CD14-positive monocyte (primary cell): ENCODE results near the gene MAPKAPK3. TPM values are rescaled to one million over a fixed set of nuclear protein-coding genes. Genes with fewer than 3 reads are reported as not detected.

Experiments
- DNase-seq, 3 donors: peaks; one replicate each; pipeline ENCODE4 v3.0.0-alpha.2; 2011 to 2022
- H2AFZ ChIP-seq: 2 replicates; pipeline ENCODE4 v1.6.0; 2012; ENCODE audit warnings: mild to moderate bottlenecking, low read depth, low read length, inconsistent platforms; ENCODE audit not compliant: insufficient read depth, poor library complexity, severe bottlenecking
- H3K27ac ChIP-seq, 2 donors: 1 replicate in 1 of 2; 2 replicates in 1 of 2; pipeline ENCODE4 v1.5.1; 2012 to 2013; ENCODE audit warnings: low read length in 2 of 2, control low read depth in 1 of 2, inconsistent platforms in 1 of 2, low read depth in 1 of 2, mild to moderate bottlenecking in 1 of 2
- H3K27me3 ChIP-seq, 2 donors: one replicate each; pipeline versions ENCODE4 v1.6.0 to v1.6.1; 2011 to 2013; ENCODE audit warnings: low read length in 2 of 2; ENCODE audit not compliant: control insufficient read depth in 2 of 2, insufficient read depth in 2 of 2
- H3K36me3 ChIP-seq, 2 donors: replicated peaks in 1 of 2; 1 replicate in 1 of 2; 2 replicates in 1 of 2; pipeline versions ENCODE4 v1.5.1 to v1.6.1; 2012 to 2013; ENCODE audit warnings: low read length in 2 of 2, control low read depth in 1 of 2, inconsistent platforms in 1 of 2, mild to moderate bottlenecking in 1 of 2; ENCODE audit not compliant: insufficient read depth in 2 of 2, control insufficient read depth in 1 of 2
- H3K4me1 ChIP-seq, 2 donors: 1 replicate in 1 of 2; 2 replicates in 1 of 2; pipeline versions ENCODE4 v1.5.1 to v1.6.1; 2012 to 2013; ENCODE audit warnings: low read length in 2 of 2, control low read depth in 1 of 2, inconsistent platforms in 1 of 2, mild to moderate bottlenecking in 1 of 2, moderate library complexity in 1 of 2; ENCODE audit not compliant: insufficient read depth in 2 of 2, control insufficient read depth in 1 of 2
- H3K4me2 ChIP-seq: replicated peaks from 2 replicates; pipeline ENCODE3; 2012; ENCODE audit warnings: low read length, moderate library complexity, mild to moderate bottlenecking; ENCODE audit not compliant: poor library complexity, severe bottlenecking; ENCODE audit errors: extremely low read depth
- H3K4me3 ChIP-seq, 3 experiments: fragments of 200-600 bp in 1 of 3; sonication (generic) in 1 of 3; replicated peaks in 1 of 3; 1 replicate in 2 of 3; 2 replicates in 1 of 3; pipeline ENCODE4 v1.5.1; 2011 to 2013; ENCODE audit warnings: low read length in 3 of 3, mild to moderate bottlenecking in 3 of 3, control low read depth in 2 of 3, low read depth in 2 of 3, inconsistent platforms in 1 of 3, moderate library complexity in 1 of 3
- H3K79me2 ChIP-seq: 2 replicates; pipeline ENCODE4 v1.6.0; 2012; ENCODE audit warnings: mild to moderate bottlenecking, control low read depth, inconsistent platforms, low read length, moderate library complexity; ENCODE audit not compliant: insufficient read depth
- H3K9ac ChIP-seq: 2 replicates; pipeline ENCODE4 v1.6.0; 2017; ENCODE audit warnings: low read length, mild to moderate bottlenecking; ENCODE audit not compliant: insufficient read depth, poor library complexity, severe bottlenecking
- H3K9me3 ChIP-seq, 2 donors: replicated peaks in 1 of 2; 1 replicate in 1 of 2; 2 replicates in 1 of 2; pipeline versions ENCODE4 v1.5.1 to v1.6.1; 2012 to 2013; ENCODE audit warnings: low read length in 2 of 2, control low read depth in 1 of 2; ENCODE audit not compliant: control insufficient read depth in 1 of 2, insufficient read depth in 1 of 2
- H4K20me1 ChIP-seq: 2 replicates; pipeline ENCODE4 v1.6.0; 2012; ENCODE audit warnings: mild to moderate bottlenecking, low read length, control low read depth, moderate library complexity; ENCODE audit not compliant: insufficient read depth
- H3K27ac Mint-ChIP-seq, 7 donors: one replicate each; pipeline ENCODE4 v1.8.0; 2020; ENCODE audit warnings: mild to moderate bottlenecking in 7 of 7, mixed read lengths in 7 of 7, moderate library complexity in 6 of 7, inconsistent platforms in 2 of 7
- H3K27me3 Mint-ChIP-seq, 3 donors: one replicate each; pipeline ENCODE4 v1.8.0; 2021 to 2022; ENCODE audit warnings: low read depth in 3 of 3, mild to moderate bottlenecking in 3 of 3, mixed read lengths in 3 of 3, moderate library complexity in 3 of 3, inconsistent platforms in 1 of 3
- H3K36me3 Mint-ChIP-seq, 2 donors: one replicate each; pipeline ENCODE4 v1.8.0; 2020; ENCODE audit warnings: mixed read lengths in 2 of 2, inconsistent platforms in 1 of 2, mild to moderate bottlenecking in 1 of 2
- H3K4me1 Mint-ChIP-seq: one replicate; pipeline ENCODE4 v1.8.0; 2020; ENCODE audit warnings: mild to moderate bottlenecking, mixed read lengths
- H3K4me3 Mint-ChIP-seq, 2 donors: one replicate each; pipeline ENCODE4 v1.8.0; 2020; ENCODE audit warnings: mild to moderate bottlenecking in 2 of 2, mixed read lengths in 2 of 2, moderate library complexity in 1 of 2
- H3K9me3 Mint-ChIP-seq, 7 donors: one replicate each; pipeline ENCODE4 v1.8.0; 2020 to 2022; ENCODE audit warnings: mixed read lengths in 7 of 7, mild to moderate bottlenecking in 6 of 7, moderate library complexity in 6 of 7, inconsistent platforms in 2 of 7
- CTCF ChIP-seq: fragments of 200-600 bp; IDR thresholded peaks from one replicate; pipeline ENCODE4 v1.8.0; 2022; ENCODE audit warnings: antibody characterized with exemption, mild to moderate bottlenecking
- WGBS: methylation state at CpG from one replicate; pipeline ENCODE4 v1.1.5; 2013; ENCODE audit warnings: missing lambda C conversion rate; ENCODE audit not compliant: insufficient coverage; 5-methylcytosine and 5-hydroxymethylcytosine counted together
- intact Hi-C, 2 donors: fragments of 100-400 bp; cut with micrococcal nuclease; formaldehyde crosslinking; loops; one replicate each; pipeline versions ENCODE4 v1.15.0 to v1.15.1; 2023
- polyA plus RNA-seq, 3 donors: library from polyadenylated mRNA; depleted of rRNA in 1 of 3; unstranded in 2 of 3; stranded (reverse) in 1 of 3; fragments of 300-500 nt in 2 of 3; fragments of >200 nt in 1 of 3; fragmentation: Illumina TruSeq in 2 of 3; gene quantifications; 1 replicate in 2 of 3; 2 replicates in 1 of 3; pipeline ENCODE4 v1.2.3, GENCODE V29; 2012 to 2021

Gene MAPKAPK3
- polyA plus RNA-seq, 3 donors: 173 to 252 (median 201) TPM

DNA sequence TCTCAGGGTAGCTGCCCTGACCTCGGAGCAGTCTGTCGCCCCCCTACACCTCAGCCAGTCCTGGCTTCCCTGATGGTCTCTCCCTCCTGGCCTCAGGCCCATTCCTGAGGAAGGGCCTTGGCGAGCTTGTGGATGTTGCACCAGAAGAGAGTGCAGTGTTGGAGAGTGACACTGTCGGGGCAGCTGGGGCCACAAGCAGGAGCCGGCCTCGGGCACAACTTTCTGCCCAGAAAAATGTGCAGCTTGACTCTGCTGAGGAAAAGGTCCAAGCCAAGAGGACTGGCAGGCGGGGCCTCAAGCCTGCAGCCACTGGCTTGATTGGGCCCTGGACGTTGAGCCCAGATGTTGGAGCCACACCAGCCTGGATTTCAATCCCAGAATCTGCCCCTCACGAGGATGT, 34.9 kb upstream of the MAPKAPK3 start:
- peaks cover 33 to 52% of the 10 kb centered on the region in 2 donors for H3K36me3 Mint-ChIP-seq
- no peaks in the 10 kb centered on the region for H4K20me1 ChIP-seq
- H3K4me2 ChIP-seq: no peak overlapping the region
- H3K27me3 Mint-ChIP-seq: peaks cover 0 to 2% (median 0%) of the 10 kb centered on the region in 3 donors
- no peaks in the 10 kb centered on the region for H3K9me3 ChIP-seq
- no peaks in the 10 kb centered on the region for H3K27me3 ChIP-seq
- peak overlapping the region in 1 of 7 donors; percentile 69 for H3K27ac Mint-ChIP-seq
- no peaks in the 10 kb centered on the region for H3K79me2 ChIP-seq
- no peak for TF ChIP-seq CTCF
- peaks cover 0 to 1% (median 0%) of the 10 kb centered on the region in 7 donors for H3K9me3 Mint-ChIP-seq
- intact Hi-C loops: no loop called here
- peaks cover 21 to 48% of the 10 kb centered on the region in 2 donors for H3K36me3 ChIP-seq
- peaks cover 11% of the 10 kb centered on the region for H3K4me1 Mint-ChIP-seq
- no peak overlapping the region for H3K27ac ChIP-seq
- H3K4me1 ChIP-seq: peaks cover 9 to 12% of the 10 kb centered on the region in 2 donors
- DNase-seq: no peak
- no peak overlapping the region for H3K9ac ChIP-seq
- H3K4me3 Mint-ChIP-seq: no peak overlapping the region
- WGBS: 100% methylated on average over 5 of the region's 9 CpGs
- no peak overlapping the region for H3K4me3 ChIP-seq
- no peak overlapping the region for H2AFZ ChIP-seq

- Histone ChIP-seq H3K79me2 (no peaks in the 10 kb centered on the region), H2AFZ (no peak overlapping the region), H3K27ac (no peak overlapping the region), H3K9ac (no peak overlapping the region), H3K9me3 (no peaks in the 10 kb centered on the region), H3K4me1 (peaks cover 18 to 22% of the 10 kb centered on the region in 2 donors), H4K20me1 (no peaks in the 10 kb centered on the region), H3K4me2 (no peak overlapping the region), H3K4me3 (no peak overlapping the region), H3K27me3 (no peaks in the 10 kb centered on the region), H3K36me3 (peaks cover 12 to 29% of the 10 kb centered on the region in 2 donors)
- TF ChIP-seq CTCF: no peak
- Mint-ChIP-seq H3K27ac (peak overlapping the region in 3 of 7 donors; percentile 18 to 90 (median 70)), H3K36me3 (peaks cover 23 to 43% of the 10 kb centered on the region in 2 donors), H3K27me3 (peaks cover 0 to 2% (median 0%) of the 10 kb centered on the region in 3 donors), H3K9me3 (peaks cover 0 to 1% (median 0%) of the 10 kb centered on the region in 7 donors), H3K4me3 (no peak overlapping the region), H3K4me1 (peaks cover 26% of the 10 kb centered on the region)
- intact Hi-C loops: no loop called here
- 90% methylated on average over 6 of the region's 6 CpGs for WGBS
- DNase-seq: no peak
Observed at GRCh38 chr3:50583897-50584296, 33.1 kb upstream of the MAPKAPK3 start.
